GM19452 (cell line): Measurements from ENCODE around the gene KRT76.

Experiments
- ATAC-seq: cut with Tn5 transposase; IDR thresholded peaks from one replicate; pipeline ENCODE4 v1.9.1; 2021; ENCODE audit not compliant: unreplicated experiment

KRT76 gene

DNA sequence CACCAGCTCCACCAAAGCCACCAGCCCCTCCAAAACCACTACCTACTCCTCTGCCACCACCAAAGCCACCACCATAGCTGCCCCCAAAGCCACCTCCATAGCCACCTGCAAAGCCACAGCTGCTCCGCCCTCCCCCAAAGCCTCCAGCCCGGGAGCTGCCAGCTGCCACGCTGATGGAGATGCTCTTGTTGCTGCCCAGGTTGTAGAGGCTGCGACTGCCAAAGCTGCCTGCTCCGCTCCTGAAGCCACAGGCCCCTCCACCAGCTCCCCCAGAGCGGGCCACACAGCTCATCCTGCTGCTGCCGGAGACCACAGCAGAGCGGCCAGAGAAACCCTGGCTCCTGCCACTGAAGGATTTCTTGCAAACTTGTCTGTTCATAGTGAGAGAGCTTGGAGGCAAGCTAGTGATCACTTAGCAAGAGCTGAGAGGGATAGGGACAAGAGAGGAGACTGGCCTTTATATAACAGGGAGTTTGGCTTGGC is at the start of gene KRT76:
Gene KRT76 (minus strand): TSS at position 433 of the 483 bp plus-strand sequence. CDS start 54 bp downstream, at position 379.
- ATAC-seq: no peak

- ATAC-seq: no peak
These were observed 48.8 kb upstream of the KRT76 start for GRCh38 chr12:52825961-52826360.

DNA sequence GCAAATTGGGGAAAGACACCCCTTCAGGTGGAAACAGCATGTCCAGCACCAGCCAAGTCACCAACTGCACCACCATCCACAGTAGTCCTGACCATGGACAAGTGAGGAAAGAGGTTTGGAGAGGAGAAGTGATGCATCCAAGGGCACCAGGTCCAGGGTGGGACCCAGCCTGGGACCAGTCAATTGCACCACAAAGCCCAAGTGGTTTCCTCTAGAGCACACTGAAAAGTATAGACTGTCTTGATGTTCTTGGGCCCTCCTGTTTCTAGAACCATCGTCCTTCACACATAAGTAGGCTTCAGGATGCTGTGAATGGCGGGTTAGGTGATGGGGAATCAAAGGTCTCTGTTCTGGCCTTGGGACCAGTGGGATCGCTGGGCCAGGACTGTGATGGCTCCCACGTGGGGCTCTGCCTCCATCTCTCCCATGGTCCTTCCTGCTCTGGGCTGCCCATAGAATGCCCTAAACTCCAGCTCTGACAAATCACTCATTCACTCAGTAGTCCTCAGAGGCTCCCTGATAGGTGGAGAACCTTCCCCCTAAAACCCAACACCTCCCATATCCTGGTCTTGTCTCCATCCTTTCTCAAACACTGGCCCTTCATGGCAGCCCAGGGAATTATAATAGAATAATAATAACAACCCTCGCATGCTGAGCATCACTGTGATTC is 47.7 kb upstream of the KRT76 start:
- ATAC-seq: no peak

DNA sequence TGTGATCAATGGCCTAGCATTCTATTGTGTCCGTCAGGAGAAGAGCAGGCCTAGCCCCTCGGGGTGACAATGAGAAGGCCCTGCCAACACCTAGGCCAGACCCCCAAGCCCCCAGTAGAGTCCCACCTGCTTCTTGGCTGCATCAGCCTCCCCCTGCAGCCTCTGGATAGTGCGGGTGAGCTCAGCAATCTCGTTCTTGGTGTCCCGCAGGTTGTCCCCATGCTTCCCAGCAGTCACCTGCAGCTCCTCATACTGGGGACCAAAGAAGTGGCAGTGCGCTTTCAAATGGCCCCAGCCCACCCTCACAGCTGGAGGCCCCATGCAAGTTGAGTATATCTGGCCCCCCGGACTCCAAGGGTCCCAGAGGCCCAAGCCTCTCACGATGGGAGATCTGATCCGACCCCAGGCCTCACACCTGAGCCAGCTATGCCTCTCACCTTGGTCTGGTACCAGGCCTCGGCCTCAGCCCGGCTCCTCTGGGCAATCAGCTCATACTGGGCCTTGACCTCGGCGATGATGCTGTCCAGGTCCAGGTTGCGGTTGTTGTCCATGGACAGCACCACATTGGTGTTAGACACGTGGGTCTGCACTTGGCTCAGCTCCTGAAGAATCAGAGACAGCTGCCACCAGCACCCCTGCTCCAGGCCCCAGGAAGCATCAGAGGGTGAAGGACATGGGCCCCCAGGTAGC is 46.8 kb upstream of the KRT76 start:
- ATAC-seq: no peak

- ATAC-seq: no peak
These were observed 45.8 kb upstream of the KRT76 start for GRCh38 chr12:52822771-52823510.

DNA sequence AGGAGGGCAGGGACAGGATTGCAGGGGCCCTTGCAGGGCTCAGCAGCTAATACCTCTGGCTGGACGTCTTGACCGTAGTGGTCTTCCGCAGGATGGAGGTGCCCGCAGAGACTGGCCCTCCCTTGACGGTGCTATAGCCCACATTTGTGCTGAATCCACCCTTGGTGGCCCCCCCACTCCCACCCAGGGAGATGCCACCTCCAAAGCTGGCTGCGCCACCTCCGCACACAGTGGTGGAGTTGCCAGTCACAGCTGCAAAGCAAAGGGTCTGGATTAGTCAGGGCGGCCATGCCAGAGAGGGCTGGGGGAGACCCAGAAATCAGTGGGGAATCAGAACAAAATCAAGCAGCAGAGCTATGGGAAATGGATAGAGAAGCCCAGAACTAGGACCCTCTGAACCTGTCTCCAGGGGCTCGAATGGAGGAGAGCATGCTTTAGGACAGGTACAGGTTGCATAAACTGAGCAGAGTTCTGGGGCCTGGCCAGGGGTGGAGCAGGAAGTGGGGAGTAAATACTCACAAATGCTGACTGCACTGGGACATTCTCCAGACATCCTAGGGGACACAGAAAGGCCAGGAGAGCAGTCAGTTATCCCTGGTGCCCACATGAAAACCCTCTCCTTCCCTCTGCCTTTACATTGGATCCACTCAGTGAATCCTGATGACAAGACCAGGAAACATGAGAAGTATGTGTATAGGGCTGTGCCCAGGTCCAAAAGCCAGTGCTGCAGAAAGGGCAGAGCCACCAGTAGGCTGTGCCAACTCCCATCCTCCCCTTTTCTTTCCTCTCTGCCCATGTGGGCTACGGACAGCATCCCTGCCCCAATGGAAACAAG is 44.9 kb upstream of the KRT76 start:
- ATAC-seq: no peak

- no peak for ATAC-seq
These were observed 44.1 kb upstream of the KRT76 start for GRCh38 chr12:52821071-52821730.

DNA sequence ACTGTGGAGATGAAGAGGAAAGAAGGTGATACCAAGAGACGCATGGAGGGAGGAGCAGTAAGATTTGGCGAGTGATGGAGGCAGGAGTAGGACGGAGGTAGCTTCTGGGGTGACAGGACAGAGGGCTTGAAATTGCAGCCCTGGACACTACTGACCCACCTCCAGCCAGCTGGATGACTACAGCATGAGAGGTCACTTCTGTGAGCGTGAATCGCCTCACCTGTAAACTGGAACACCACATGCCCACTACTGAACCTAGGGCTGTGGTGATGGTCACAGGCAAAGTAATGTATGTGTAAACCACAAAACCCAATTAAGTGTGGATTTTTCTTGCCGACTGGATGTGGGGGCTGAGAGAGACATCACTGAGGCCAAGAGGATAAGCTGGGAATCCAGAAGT is 43.4 kb upstream of the KRT76 start:
- ATAC-seq: no peak

- ATAC-seq: no peak
These were observed 42.8 kb upstream of the KRT76 start for GRCh38 chr12:52819731-52820510.

GRCh38 chr12:52818887-52819420 is 41.8 kb upstream of the KRT76 start:
- no peak for ATAC-seq

GRCh38 chr12:52818388-52818787 is 41.2 kb upstream of the KRT76 start:
- ATAC-seq: no peak

GRCh38 chr12:52817699-52818238 is 40.6 kb upstream of the KRT76 start:
- ATAC-seq: no peak

DNA sequence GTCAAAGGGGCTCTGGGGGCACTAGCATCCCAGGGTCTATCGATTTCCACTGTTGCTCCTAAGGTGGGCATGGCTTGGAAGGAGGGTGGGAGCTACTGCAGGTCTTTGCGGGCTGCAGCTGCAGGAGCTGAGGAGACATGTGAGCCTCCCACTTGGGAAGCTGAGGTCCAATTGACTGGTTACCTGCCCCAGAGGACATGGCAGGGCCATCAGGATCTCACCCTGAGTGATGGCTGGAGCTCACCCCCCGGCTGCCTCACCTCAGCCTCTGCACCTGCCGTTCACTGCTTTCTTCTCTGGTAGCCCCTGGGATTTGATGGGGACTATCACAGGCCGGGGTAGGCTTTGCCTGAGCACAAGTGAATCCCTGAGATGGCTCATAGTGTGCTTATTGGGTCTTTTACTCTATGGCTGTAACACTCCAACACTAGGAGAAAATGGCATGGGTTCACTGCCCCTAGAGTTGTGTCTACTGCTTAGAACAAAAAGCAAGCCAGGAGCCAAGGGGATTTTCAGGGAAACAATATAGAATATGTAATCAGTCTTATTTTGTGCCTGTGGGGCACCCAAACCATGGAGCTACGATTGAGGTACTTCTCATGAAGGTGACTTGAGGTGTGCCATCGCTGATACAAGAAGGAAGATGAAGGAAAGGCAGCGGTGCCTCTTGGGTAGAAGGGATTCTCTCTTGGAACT is 40.0 kb upstream of the KRT76 start:
- no peak for ATAC-seq

DNA sequence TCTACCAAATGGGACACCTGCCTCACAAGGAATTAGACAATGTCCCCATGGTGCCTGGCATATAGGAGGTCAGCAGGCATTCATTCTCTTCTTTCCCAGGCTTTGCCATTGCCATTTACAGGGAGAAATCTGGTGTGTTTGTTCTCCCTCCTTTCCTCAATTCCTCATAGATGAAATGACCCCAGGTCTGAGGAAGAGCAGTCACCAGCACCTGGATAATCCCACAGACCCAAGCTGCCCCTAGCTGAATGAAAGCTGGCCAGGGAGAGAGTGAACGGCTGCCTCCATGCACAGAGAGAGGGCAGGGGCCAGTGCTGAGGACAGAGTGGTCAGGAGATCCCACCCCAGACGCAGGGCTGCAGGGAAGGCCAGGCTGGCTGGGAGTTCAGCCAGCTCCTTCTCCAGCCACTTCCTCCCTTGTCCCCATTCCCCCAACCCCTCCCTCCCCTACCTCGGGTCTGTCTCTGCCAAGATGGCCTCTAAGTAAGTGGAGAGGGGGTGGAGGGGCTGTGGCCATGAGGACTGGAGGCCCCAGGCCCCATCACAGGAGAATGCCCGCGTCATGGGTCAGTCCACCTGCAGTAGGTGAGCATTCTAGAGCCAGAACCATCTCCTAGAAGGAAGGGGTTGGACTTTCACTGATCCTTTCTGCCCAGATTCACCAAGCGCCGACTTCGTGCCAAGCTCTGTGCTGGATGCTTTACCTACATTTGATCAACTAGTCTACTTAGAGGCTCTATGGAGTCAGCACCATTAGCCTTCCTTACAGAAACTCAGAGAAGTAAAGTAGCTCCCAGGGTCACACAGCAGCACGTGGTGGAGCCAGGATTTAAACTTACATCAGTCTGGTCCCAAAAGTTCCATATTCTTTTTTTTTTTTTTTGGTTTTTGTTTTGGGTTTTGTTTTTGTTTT is 38.8 kb upstream of the KRT76 start:
- ATAC-seq: no peak

DNA sequence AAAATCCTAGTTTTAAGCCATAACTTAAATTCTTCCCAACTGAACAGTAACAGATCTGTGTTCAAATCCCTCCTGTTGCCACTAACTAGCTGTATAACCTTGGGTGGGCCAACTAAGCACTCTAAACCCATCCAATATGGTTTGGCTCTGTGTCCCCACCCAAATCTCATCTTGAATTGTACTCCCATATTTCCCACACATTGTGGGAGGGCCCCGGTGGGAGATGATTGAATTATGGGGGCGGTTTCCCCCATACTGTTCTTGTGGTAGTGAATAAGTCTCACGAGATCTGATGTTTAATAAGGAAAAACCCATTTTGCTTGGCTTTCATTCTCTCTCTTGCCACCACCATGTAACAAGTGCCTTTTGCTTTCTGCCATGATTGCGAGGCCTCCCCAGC is 38.0 kb upstream of the KRT76 start:
- ATAC-seq: no peak

DNA sequence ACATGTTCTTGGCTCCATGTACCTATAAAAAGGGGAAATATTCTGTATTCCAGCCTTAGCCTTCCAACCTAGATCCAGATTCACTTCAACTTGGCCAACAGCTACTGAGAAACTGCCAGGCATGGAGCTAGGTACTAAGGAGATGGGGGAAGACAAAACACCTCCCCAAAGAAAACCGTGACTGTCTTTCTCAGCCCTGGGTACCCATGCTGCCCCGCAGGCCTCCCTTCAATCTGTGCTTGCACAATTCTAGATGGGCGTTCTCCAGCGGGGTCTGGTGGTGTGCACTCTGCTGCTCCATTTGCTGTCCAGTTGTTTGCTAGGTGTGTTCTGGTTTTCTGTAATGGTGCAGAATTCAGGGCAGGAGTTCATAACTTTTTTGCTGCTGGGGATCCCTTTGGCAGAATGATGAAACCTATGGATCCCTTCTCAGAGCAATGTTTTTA is 37.6 kb upstream of the KRT76 start:
- no peak for ATAC-seq

DNA sequence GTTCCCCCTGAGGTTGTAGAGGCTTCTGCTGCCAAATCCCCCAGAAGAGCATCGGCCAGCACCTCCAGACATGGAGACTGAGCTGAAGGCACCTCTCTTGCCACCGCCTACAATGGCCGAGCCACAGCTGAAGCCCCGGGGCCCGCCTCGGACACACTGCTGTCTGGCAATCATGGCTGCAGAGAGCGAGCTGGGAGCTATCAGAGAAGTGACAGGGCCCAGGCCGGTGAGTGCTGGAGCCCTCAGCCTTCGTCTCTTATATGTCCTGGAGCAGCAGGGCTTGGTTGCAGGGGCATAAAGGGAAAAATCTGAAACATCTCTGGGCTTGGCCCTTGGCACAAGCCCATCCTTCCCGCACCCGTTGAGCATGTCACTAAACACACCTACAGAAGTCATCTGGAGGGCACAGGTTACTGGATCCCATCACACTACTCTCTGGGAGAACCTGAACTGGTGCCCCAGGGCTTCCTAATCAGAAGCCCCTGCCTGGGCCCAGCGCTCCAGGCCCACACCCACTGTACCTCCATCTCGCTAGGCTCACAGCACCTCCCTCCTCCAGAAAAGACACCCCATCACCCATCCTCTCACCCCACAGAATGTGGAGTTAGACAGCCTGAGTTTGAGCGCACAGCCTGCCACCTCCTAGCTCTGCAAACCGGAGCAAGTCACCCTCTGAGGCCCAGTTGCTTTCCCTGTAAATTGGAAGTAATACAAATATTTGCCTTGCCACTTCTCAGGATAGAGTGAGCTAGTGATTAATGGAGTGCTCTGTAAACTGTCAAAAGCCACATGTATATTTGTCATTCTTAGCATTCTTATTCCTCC is 37.0 kb upstream of the KRT76 start, which contains the start of gene KRT4:
Gene KRT4 (minus strand): TSS at position 232 of the 825 bp plus-strand sequence. CDS start 58 bp downstream, at position 174.
- ATAC-seq: no peak
